Pancreas (tissue), 10 donors: ENCODE measurements around the gene GNG3. TPM values are rescaled to one million over a fixed set of nuclear protein-coding genes. Genes with fewer than 3 reads are reported as not detected.
A peak's percentile ranks its signal among the peaks of the same experiment; 100 is the strongest.
"Not testable (repeated sequence)": the region's sequence is repeated elsewhere in the genome, so short reads cannot be mapped to it uniquely, and the experiment has no call there.

Experiments
- ATAC-seq, 4 donors: fragments of 200-7000 bp; cut with Tn5 transposase; one replicate each; pipeline versions ENCODE4 v1.8.0 to v1.9.1; 2020; ENCODE audit warnings: mild to moderate bottlenecking in 4 of 4, moderate library complexity in 4 of 4
- DNase-seq, 6 donors: peaks; one replicate each; pipeline ENCODE4 v3.0.0-alpha.2; 2020
- FAIRE-seq: peaks from 2 replicates; lab custom pipeline; 2012; peaks lifted over from hg19 to GRCh38; lab: Jason Lieb, UNC
- H3K27ac ChIP-seq, 4 donors: fragments of 200-600 bp; sonication (generic); 1 replicate in 3 of 4; 2 replicates in 1 of 4; pipeline versions ENCODE4 v1.5.0 to v1.8.0; 2020
- H3K27me3 ChIP-seq, 4 donors: fragments of 200-600 bp; one replicate each; pipeline ENCODE4 v1.8.0; 2021
- H3K36me3 ChIP-seq, 3 donors: fragments of 200-600 bp; sonication (generic) in 1 of 3; one replicate each; pipeline versions ENCODE4 v1.5.0 to v1.8.0; 2020 to 2021
- H3K4me1 ChIP-seq, 3 donors: fragments of 200-600 bp; one replicate each; pipeline ENCODE4 v1.8.0; 2021
- H3K4me3 ChIP-seq, 4 donors: fragments of 200-600 bp; sonication (generic) in 2 of 4; one replicate each; pipeline versions ENCODE4 v1.5.0 to v1.8.0; 2020 to 2021
- H3K9me3 ChIP-seq, 4 donors: fragments of 200-600 bp; one replicate each; pipeline ENCODE4 v1.8.0; 2021
- CTCF ChIP-seq, 4 donors: fragments of 200-600 bp; sonication (generic) in 3 of 4; IDR thresholded peaks; one replicate each; pipeline versions ENCODE4 v1.5.0 to v1.8.0; 2021; ENCODE audit warnings: antibody characterized with exemption in 4 of 4
- WGBS, 2 donors: extraction: QIAGEN DNeasy Blood & Tissue Kit; methylation state at CpG; one replicate each; pipeline ENCODE4 v1.1.7; 2013; 5-methylcytosine and 5-hydroxymethylcytosine counted together
- intact Hi-C, 3 donors: fragments of 100-400 bp; cut with DNase I; formaldehyde crosslinking; loops; one replicate each; pipeline versions ENCODE4 v1.11.1 to v1.14.2; 2022
- polyA plus RNA-seq, 2 donors: library from polyadenylated mRNA; stranded (reverse); fragments of 200-250 nt; gene quantifications; one replicate each; pipeline ENCODE4 v1.2.3, GENCODE V29; 2013
- total RNA-seq, 6 donors: library from RNA; stranded (reverse); fragmentation: NEBNext Ultra II Directional in 4 of 6; extraction: Animal tissue kit (Norgen Biotek cat#: 25700) in 4 of 6; gene quantifications; one replicate each; pipeline versions ENCODE4 v1.2.1 to v1.2.4, GENCODE V29; 2021 to 2023
- donor health status: healthy with polysubstance abuse.
- donor health status: DM: no; HTN: no; CAD: no; lungs with moderate emphysema.
- donor health status: DM: no; HTN: no; CAD: no.
- donor health status: control.
- donor health status: control.
- donor health status: Bipolar disorder and iron deficiency.
- donor health status: DM: yes; HTN: yes; CAD: no.
- donor health status: DM: no; HTN: no; CAD: no.
- donor health status: DM: no; HTN: no; CAD: no.
- donor health status: DM: yes; HTN: yes; CAD: no.

GNG3 gene
- total and polyA plus RNA-seq, 8 donors: 0.19 to 0.37 (median 0.26) TPM; not detected in 5

GRCh38 chr11:62747475-62748160 lies 40.1 kb downstream of the GNG3 start:
- Histone ChIP-seq H3K4me3 (no peak overlapping the region), H3K27me3 (no peaks in the 10 kb centered on the region), H3K27ac (no peak overlapping the region), H3K4me1 (peaks cover 0 to 5% (median 0%) of the 10 kb centered on the region in 3 donors), H3K36me3 (no peaks in the 10 kb centered on the region), H3K9me3 (no peaks in the 10 kb centered on the region)
- intact Hi-C loops: no loop called here
- no peak for DNase-seq
- TF ChIP-seq CTCF (IDR thresholded peaks at IDR 0.05): no peak
- WGBS, 2 donors: 54 to 63% methylated on average over 9 of the region's 9 CpGs
- FAIRE-seq: no peak
- ATAC-seq: no peak

GRCh38 chr11:62749931-62750330 lies 42.5 kb downstream of the GNG3 start:
- WGBS, 2 donors: 93 to 95% methylated on average over 5 of the region's 5 CpGs
- H3K36me3 ChIP-seq, H3K27me3 ChIP-seq, H3K9me3 ChIP-seq, DNase-seq, FAIRE-seq, intact Hi-C loops, H3K4me3 ChIP-seq, ATAC-seq: not testable (repeated sequence)
- Histone ChIP-seq H3K4me1 (peaks cover 0 to 12% (median 6%) of the 10 kb centered on the region in 3 donors), H3K27ac (peak overlapping the region in 1 of 4 donors; percentile 9)

- no peak overlapping the region for H3K27ac ChIP-seq
- no peak for FAIRE-seq
Observed at GRCh38 chr11:62752177-62752785, 44.8 kb downstream of the GNG3 start.

GRCh38 chr11:62752994-62753735 lies 45.7 kb downstream of the GNG3 start:
- H3K4me3 ChIP-seq: peak overlapping the region; percentile 11 to 61 (median 56)
- DNase-seq (peak in 1 of 6 donors; percentile 41), ATAC-seq (peak; percentile 2 to 3 (median 3)), FAIRE-seq (no peak)
- 50 to 54% methylated on average over 14 to 15 of the region's 15 CpGs for WGBS, 2 donors
- H3K9me3 ChIP-seq: no peaks in the 10 kb centered on the region
- H3K36me3 ChIP-seq: no peaks in the 10 kb centered on the region
- H3K27ac ChIP-seq: peak overlapping the region; percentile 48 to 92 (median 78)
- peaks cover 0 to 12% (median 6%) of the 10 kb centered on the region in 3 donors for H3K4me1 ChIP-seq
- TF ChIP-seq CTCF (IDR thresholded peaks at IDR 0.05): no peak
- intact Hi-C loops: no loop called here
- no peaks in the 10 kb centered on the region for H3K27me3 ChIP-seq

More at GRCh38 chr11:62752177-62752785, 44.8 kb downstream of the GNG3 start:
- 92 to 95% methylated on average over 14 of the region's 14 CpGs for WGBS, 2 donors
- no peaks in the 10 kb centered on the region for H3K36me3 ChIP-seq
- no peak overlapping the region for H3K4me3 ChIP-seq
- ATAC-seq (no peak), DNase-seq (no peak)
- no peak for TF ChIP-seq CTCF (IDR thresholded peaks at IDR 0.05)
- H3K27me3 ChIP-seq: no peaks in the 10 kb centered on the region
- intact Hi-C loops: no loop called here
- H3K9me3 ChIP-seq: no peaks in the 10 kb centered on the region
- H3K4me1 ChIP-seq: peaks cover 0 to 12% (median 6%) of the 10 kb centered on the region in 3 donors
